Neural cell (in vitro differentiated cells): ENCODE results near the gene GP5.

Source experiments
- CTCF ChIP-seq: fragments of 450-650 bp; IDR thresholded peaks from 2 replicates; pipeline ENCODE4 v1.5.1; 2014; ENCODE audit warnings: antibody characterized with exemption, mild to moderate bottlenecking, moderate library complexity; ENCODE audit not compliant: poor library complexity, severe bottlenecking
- EP300 ChIP-seq: fragments of 450-650 bp; conservative IDR thresholded peaks from 2 replicates; pipeline ENCODE4 v1.6.1; 2014; ENCODE audit warnings: antibody characterized with exemption, mild to moderate bottlenecking, moderate library complexity; ENCODE audit not compliant: poor library complexity, severe bottlenecking
- MXI1 ChIP-seq: fragments of 450-650 bp; conservative IDR thresholded peaks from 2 replicates; pipeline ENCODE4 v1.6.1; 2014; ENCODE audit warnings: antibody characterized with exemption, mild to moderate bottlenecking; ENCODE audit not compliant: poor library complexity, severe bottlenecking
- POLR2AphosphoS5 ChIP-seq: IDR thresholded peaks from 2 replicates; pipeline ENCODE4 v1.6.1; 2012
- REST ChIP-seq: IDR thresholded peaks from 2 replicates; pipeline ENCODE4 v1.6.1; 2012; ENCODE audit warnings: borderline replicate concordance
- TAF1 ChIP-seq: IDR thresholded peaks from 2 replicates; pipeline ENCODE4 v1.6.1; 2012; ENCODE audit warnings: low read depth

- TF ChIP-seq CTCF (no peak), TAF1 (no peak), MXI1 (no peak), EP300 (no peak), POLR2AphosphoS5 (no peak), REST (no peak)
Observed at GRCh38 chr3:194399166-194399565, at the start of gene GP5.
